HL-60 (cell line): Measurements from ENCODE around the gene FBXO40.

Source experiments
- POLR2AphosphoS5 ChIP-seq: IDR thresholded peaks from 2 replicates; pipeline ENCODE4 v1.6.1; 2012; ENCODE audit warnings: low read depth
- TF ChIP-seq, protein P1 (sequence below): IDR thresholded peaks from one replicate; pipeline ENCODE4 v1.5.1; 2011; ENCODE audit warnings: low read length, control low read depth, inconsistent platforms; ENCODE audit not compliant: insufficient read depth

DNA sequence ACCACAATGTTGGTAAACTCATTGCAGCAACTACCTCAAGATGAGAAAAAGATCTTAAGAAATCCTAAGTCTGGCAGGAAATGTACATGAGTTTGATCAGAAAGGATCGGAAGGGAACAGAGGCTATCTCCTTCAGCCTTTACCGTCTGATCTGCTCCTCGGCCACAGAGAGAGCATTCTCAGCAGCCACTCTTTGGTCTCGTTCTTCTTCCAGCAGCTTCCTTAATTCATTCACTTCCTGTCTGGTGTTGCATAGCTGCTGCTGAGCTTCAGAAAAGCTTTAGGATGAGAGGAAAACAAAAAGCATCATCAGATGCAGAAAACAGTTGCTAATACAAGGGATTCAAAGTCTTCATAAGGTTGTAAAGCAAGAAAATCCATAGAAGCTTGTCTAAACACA is 74.2 kb downstream of the FBXO40 start:
- TF ChIP-seq, protein P1, sequence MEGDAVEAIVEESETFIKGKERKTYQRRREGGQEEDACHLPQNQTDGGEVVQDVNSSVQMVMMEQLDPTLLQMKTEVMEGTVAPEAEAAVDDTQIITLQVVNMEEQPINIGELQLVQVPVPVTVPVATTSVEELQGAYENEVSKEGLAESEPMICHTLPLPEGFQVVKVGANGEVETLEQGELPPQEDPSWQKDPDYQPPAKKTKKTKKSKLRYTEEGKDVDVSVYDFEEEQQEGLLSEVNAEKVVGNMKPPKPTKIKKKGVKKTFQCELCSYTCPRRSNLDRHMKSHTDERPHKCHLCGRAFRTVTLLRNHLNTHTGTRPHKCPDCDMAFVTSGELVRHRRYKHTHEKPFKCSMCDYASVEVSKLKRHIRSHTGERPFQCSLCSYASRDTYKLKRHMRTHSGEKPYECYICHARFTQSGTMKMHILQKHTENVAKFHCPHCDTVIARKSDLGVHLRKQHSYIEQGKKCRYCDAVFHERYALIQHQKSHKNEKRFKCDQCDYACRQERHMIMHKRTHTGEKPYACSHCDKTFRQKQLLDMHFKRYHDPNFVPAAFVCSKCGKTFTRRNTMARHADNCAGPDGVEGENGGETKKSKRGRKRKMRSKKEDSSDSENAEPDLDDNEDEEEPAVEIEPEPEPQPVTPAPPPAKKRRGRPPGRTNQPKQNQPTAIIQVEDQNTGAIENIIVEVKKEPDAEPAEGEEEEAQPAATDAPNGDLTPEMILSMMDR: no peak
- TF ChIP-seq POLR2AphosphoS5: no peak
